ENCODE data around the gene GCNT4. TPM values are rescaled to one million over a fixed set of nuclear protein-coding genes. Genes with fewer than 3 reads are reported as not detected.

Gene GCNT4
- polyA plus RNA-seq, 6 donors from 2014 or later = not detected

DNA sequence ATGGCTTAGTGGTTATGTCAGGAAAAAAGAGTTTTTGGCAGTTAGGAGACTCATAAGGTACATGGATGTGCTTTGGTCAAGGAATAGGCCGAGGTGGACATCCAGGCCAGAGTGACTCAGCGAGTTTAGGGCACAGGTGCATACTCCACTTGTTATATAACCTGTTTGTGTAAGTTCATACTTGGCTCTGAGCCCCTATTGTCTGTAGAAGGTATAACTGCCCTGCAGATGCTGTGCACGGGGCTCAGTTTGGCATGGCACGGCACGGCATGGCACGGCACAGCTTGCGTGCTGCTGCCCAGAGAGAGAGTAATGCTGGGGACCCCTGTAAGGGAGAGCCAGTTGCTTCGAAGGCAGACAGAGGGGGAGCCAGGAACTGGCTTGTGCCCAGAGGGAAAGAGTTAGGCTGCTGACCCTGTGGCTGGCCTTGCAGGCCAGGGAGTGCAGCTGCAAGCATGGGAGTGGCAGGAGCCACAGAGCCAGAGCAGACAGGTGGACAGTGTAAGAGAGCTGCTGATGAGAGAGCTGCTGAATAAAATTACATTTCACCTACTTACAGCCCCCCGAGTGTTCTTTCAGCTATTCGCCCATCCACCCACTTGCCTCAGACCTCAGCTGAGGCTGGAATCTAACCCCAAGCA is 32.2 kb downstream of the GCNT4 start:
- Mint-ChIP-seq H3K4me3 (no peak overlapping the region), H3K36me3 (no peaks in the 10 kb centered on the region)

DNA sequence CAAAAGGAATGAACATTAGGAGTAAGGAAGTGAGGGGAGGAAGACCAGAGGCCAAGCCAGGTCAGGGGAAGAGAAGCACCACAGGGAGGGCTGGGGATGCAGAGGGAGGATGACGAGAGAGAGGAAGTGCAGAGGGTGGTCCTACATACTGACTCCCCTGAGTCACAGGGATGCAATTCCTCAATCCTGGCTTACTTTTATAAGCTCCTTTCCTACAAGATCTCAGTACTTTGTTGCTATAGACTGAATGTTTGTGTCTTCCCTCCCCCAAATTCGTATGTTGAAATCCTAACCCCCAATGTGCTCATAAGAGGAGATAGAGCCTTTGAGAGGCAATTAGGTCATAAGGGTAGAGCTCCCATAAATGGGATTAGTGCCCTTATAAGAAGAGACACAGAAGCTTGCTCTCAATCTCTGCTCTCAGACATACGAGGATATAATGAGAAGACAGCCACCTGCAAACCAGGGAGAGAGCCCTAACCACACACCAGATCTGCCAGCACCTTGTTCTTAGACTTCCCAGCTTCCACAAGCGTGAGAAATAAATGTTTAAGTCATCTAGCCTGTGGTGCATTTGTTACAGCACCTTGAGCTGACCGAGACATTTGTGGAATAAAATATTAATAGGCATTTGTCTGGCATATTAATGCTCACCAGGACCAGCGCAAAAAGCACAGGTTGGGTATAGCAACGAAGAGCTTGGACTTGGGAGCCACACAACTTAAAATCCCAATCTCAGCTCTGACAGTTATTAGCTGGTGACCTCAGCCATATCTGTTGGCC is 33.4 kb downstream of the GCNT4 start:
- Mint-ChIP-seq H3K4me1 (no peaks in the 10 kb centered on the region), H3K27ac (peak overlapping the region in 1 of 6 donors; percentile 40), H3K4me3 (no peak overlapping the region), H3K36me3 (no peaks in the 10 kb centered on the region), H3K9me3 (peaks cover 0 to 7% (median 4%) of the 10 kb centered on the region in 7 donors), H3K27me3 (peaks cover 9 to 20% (median 13%) of the 10 kb centered on the region in 3 donors)
- no peak for ATAC-seq (ENCODE audit: low read depth in 2 of 2)
- no peak for DNase-seq

More for the DNA sequence above, 32.2 kb downstream of the GCNT4 start:
- no peak for ATAC-seq (ENCODE audit: low read depth in 2 of 2)
- Mint-ChIP-seq H3K27ac (no peak overlapping the region), H3K27me3 (peaks cover 13 to 26% (median 17%) of the 10 kb centered on the region in 3 donors), H3K4me1 (no peaks in the 10 kb centered on the region), H3K9me3 (peaks cover 0 to 7% (median 2%) of the 10 kb centered on the region in 7 donors)
- DNase-seq = no peak

DNA sequence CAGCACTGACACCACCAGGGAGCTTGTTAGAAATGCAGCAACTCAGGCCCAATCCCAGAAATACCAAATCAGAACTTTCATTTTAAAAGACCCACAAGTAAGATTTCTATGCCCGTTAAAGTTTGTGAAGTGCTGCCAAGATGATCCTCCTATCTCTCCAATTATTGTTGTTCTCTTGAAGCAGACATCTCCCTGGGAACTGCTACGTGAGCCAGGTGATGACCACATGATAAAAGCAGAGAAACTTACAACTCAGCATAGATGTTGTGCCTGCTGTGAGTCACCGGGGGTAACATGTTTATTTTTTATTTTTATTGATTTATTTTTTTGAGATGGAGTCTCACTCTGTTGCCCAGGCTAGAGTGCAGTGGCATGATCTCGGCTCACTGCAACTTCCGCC is 34.4 kb downstream of the GCNT4 start:
- H3K36me3 Mint-ChIP-seq = no peaks in the 10 kb centered on the region
- no peak overlapping the region for H3K27ac Mint-ChIP-seq
- peaks cover 7 to 12% (median 8%) of the 10 kb centered on the region in 3 donors for H3K27me3 Mint-ChIP-seq
- no peak for ATAC-seq (ENCODE audit: low read depth in 2 of 2)
- no peak overlapping the region for H3K4me3 Mint-ChIP-seq
- H3K9me3 Mint-ChIP-seq = peaks cover 0 to 8% (median 4%) of the 10 kb centered on the region in 7 donors
- H3K4me1 Mint-ChIP-seq = no peaks in the 10 kb centered on the region
- no peak for DNase-seq

DNA sequence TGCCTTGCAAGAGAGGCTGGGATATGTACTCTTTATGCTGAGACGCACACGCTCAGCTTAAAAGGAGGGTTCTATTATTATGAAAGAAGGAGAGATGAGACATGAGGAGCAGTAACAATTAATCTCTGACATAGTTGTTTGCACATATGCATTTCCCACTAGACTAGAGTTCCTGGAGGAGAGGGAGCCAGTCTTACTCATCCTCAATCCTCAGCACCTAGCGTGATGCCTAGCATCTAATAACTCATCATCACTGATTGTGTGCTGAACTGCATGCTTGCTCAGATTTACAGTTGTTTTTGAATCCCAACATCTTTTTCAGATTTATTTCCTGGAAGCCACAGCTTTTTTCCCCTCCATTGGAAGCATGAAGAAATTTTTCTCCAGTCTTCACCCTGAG is 35.5 kb downstream of the GCNT4 start:
- ATAC-seq (ENCODE audit: low read depth in 2 of 2) (no peak), DNase-seq (no peak)
- no peak overlapping the region for H3K4me3 Mint-ChIP-seq
- peaks cover 0 to 8% (median 4%) of the 10 kb centered on the region in 7 donors for H3K9me3 Mint-ChIP-seq
- H3K4me1 Mint-ChIP-seq = no peaks in the 10 kb centered on the region
- no peaks in the 10 kb centered on the region for H3K36me3 Mint-ChIP-seq
- H3K27me3 Mint-ChIP-seq = peaks cover 7 to 12% (median 10%) of the 10 kb centered on the region in 3 donors
- no peak overlapping the region for H3K27ac Mint-ChIP-seq

DNA sequence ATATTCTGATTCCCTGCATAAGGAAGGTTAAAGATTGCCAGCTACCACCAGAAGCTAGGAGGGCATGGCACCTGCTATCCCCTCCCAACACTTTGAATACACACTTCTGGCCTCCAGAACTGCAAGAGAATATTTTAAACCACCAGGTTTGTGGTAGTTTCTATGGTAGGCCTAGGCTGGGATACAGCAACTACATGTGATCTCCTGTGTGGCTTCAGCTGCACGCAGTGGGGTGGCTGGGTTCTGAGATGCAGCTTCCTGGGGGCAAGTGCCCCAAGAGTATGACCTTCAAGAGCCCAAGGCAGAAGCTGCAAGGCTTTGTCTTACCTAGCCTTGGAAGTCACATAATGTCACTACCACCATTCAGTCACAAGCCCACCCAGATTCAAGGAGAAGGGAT is 39.6 kb downstream of the GCNT4 start:
- no peaks in the 10 kb centered on the region for H3K36me3 Mint-ChIP-seq
- DNase-seq (no peak), ATAC-seq (ENCODE audit: low read depth in 2 of 2) (no peak)
- H3K9me3 Mint-ChIP-seq = peaks cover 0 to 8% (median 0%) of the 10 kb centered on the region in 7 donors
- H3K27me3 Mint-ChIP-seq = peaks cover 11 to 21% (median 19%) of the 10 kb centered on the region in 3 donors
- no peak overlapping the region for H3K27ac Mint-ChIP-seq
- peaks cover 0 to 5% (median 0%) of the 10 kb centered on the region in 3 donors for H3K4me1 Mint-ChIP-seq
- no peak overlapping the region for H3K4me3 Mint-ChIP-seq

DNA sequence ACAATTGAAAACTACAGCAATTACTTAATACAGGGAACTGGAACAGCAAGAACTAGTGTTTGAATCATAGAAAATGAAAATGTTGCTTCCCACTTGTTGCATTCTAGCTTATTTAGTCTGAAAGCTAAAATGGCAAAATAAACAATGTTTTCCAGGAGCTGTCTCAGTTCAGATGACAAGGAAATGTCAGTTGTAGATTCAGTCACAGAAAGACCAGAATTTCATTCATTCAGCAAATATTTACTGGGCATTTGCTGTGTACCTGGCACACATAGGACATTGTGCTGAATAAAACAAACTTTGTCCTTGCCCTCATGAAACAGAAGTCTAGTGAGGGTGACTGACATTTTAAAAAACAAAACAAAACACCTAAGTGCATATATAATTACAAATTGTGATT is 41.5 kb downstream of the GCNT4 start:
- peaks cover 11 to 20% (median 15%) of the 10 kb centered on the region in 3 donors for H3K27me3 Mint-ChIP-seq
- peaks cover 0 to 5% (median 0%) of the 10 kb centered on the region in 3 donors for H3K4me1 Mint-ChIP-seq
- no peak overlapping the region for H3K27ac Mint-ChIP-seq
- no peak for DNase-seq
- no peak overlapping the region for H3K4me3 Mint-ChIP-seq
- peaks cover under 1 to 13% (median 3%) of the 10 kb centered on the region in 7 donors for H3K9me3 Mint-ChIP-seq
- H3K36me3 Mint-ChIP-seq = no peaks in the 10 kb centered on the region
- no peak for ATAC-seq (ENCODE audit: low read depth in 2 of 2)

DNA sequence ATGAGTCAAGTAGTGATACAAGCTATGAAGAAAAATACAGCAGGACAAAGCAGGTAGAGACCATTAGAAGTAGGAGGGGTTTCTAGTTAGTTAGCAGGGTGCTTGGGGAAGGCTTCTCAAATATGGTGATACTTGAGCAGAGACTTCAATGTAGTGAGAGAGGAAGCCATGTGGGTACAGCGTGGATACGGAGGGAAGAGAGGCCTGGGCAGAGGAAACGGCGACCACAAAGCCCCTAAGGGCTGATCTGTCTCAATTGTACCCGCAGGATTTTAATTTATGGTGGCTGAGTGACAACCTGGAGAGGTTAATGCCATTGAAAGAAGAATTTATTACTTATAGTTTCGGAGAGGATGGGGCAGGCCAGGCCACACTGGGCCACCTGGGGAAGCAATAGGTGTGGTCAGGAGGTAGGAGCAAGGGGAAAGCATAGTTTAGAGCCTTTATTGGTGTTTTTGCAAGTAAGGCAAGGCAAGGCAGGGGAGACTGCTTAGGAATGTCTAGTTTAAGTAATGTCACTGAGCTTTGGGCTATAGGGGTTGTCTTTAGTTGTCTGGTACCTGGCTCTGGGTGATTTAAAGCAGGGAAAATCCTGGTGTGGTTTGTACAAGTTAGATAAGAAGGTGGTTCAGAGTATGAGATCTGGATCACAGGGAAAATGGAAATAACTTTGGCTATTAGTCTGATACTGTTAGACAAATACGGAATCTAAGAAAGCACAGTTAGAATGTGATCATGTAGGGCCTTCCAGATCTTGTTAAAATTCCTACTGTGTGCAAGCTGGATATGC is 42.6 kb downstream of the GCNT4 start:
- Mint-ChIP-seq H3K27me3 (peaks cover 11 to 18% (median 15%) of the 10 kb centered on the region in 3 donors), H3K27ac (peak overlapping the region in 1 of 6 donors; percentile 16), H3K4me1 (peaks cover 0 to 5% (median 0%) of the 10 kb centered on the region in 3 donors), H3K36me3 (peaks cover 0 to 2% of the 10 kb centered on the region in 2 donors), H3K4me3 (no peak overlapping the region), H3K9me3 (peaks cover 4 to 16% (median 14%) of the 10 kb centered on the region in 7 donors)
- ATAC-seq (ENCODE audit: low read depth in 2 of 2) (no peak), DNase-seq (no peak)

DNA sequence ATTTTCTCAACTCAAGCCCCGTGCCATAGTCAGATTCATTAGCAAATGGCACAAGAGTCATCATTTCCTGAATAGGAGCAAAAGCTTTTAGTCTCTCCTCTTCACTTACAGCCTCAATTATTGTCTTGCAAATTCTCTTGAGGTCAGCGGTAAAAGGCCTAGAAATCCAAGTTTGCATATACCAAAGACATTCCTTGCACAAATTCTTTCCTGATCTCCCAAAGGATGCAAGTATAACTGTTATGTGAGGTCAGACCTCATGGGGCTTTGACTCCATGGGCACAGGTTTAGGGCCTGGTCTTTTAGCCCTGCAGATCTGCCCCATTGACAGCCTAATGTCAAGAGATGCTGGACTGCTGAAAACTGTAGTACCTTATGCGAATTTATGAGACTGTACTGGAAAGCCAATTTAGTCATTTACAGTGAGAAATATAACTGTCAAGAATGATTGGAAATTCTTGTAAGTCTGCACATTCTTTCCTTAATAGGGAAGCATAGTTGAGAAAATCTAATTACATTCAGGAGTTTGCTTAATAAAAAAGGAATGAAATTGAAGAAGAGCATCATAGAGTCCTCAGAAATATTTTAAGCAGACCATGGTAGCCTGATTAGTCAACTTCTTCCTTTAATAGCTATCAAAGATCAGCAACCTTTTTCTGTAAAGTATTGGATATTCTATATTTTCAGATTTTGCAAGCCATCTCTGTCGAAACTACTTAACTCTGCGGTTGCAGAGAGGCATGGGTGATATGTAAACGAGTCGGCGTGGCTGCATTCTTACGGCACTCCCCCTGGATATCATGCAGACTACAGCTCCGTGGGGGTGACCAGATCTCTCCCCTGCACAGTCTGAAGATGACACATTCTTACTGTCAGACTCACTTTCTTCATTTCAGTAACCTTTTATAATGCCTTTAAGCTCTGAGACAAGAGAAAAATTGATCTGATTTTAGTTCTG is 45.2 kb downstream of the GCNT4 start:
- no peak for ATAC-seq (ENCODE audit: low read depth in 2 of 2)
- H3K4me1 Mint-ChIP-seq = peaks cover 0 to 5% (median 0%) of the 10 kb centered on the region in 3 donors
- H3K27me3 Mint-ChIP-seq = peaks cover 11 to 28% (median 22%) of the 10 kb centered on the region in 3 donors
- H3K9me3 Mint-ChIP-seq = peaks cover 8 to 31% (median 14%) of the 10 kb centered on the region in 7 donors
- no peak for DNase-seq
- peaks cover 0 to 8% of the 10 kb centered on the region in 2 donors for H3K36me3 Mint-ChIP-seq
- no peak overlapping the region for H3K4me3 Mint-ChIP-seq
- H3K27ac Mint-ChIP-seq = no peak overlapping the region

DNA sequence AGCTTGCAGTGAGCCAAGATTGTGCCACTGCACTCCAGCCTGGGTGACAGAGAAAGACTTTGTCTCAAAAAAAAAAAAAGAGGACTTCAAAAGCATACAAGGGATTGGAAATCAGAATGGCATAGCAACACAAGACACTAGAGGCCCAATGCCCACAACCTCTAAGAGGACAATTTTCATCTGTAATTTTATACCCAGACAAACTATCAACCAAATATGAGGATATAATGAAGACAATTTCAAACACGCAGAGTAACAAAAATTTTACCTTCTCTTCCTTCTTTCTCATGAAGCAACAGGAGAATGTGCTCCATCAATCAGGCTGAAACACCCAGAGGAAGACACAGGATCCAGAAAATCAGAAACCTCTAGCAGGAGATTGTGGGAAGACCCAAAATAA is 46.8 kb downstream of the GCNT4 start:
- Mint-ChIP-seq H3K27me3 (peaks cover 11 to 23% (median 22%) of the 10 kb centered on the region in 3 donors), H3K36me3 (peaks cover 0 to 8% of the 10 kb centered on the region in 2 donors), H3K9me3 (peaks cover 8 to 31% (median 14%) of the 10 kb centered on the region in 7 donors), H3K27ac (no peak overlapping the region), H3K4me1 (peaks cover 0 to 5% (median 0%) of the 10 kb centered on the region in 3 donors), H3K4me3 (no peak overlapping the region)
- ATAC-seq (ENCODE audit: low read depth in 2 of 2) = no peak
- no peak for DNase-seq

Other genes with a start within 250 kb of the GCNT4 start
- 1 to 10 TPM; 3.0 to 9.2 (median 7.5) TPM for gene FAM169A, start 186.2 kb downstream of the GCNT4 start, polyA plus RNA-seq (ENCODE audit: low read depth in 6 of 6)
- gene ANKRD31, start 184.3 kb upstream of the GCNT4 start, polyA plus RNA-seq (ENCODE audit: low read depth in 6 of 6) = under 1 TPM in 5 of 6 donors, not detected in 1; 0.04 to 0.27 (median 0.08) TPM

Data from naive B cell (primary cell).